ENCODE results near the gene ATR. TPM values are rescaled to one million over a fixed set of nuclear protein-coding genes. Genes with fewer than 3 reads are reported as not detected.
A peak's percentile ranks its signal among the peaks of the same experiment; 100 is the strongest.
"Not testable (repeated sequence)": the region's sequence is repeated elsewhere in the genome, so short reads cannot be mapped to it uniquely, and the experiment has no call there.

The ATR gene
- 10 to 100 TPM; 25.6 to 32.8 (median 29.8) TPM for polyA plus RNA-seq (ENCODE audit: insufficient read depth in 1 of 5, insufficient read length in 5 of 5, low replicate concordance in 1 of 5)
- long read RNA-seq, donor 1, partial matches to known transcripts = 7 of 7 reads
- long read RNA-seq, donor 1, other reads (novel, unspliced or antisense) = 0 of 7 reads
- long read RNA-seq, donor 2, full-length matches to known transcripts = 1 of 1 reads
- long read RNA-seq, donor 2, partial matches to known transcripts = 0 of 1 reads
- long read RNA-seq, donor 2, other reads (novel, unspliced or antisense) = 0 of 1 reads
- long read RNA-seq, donor 3, partial matches to known transcripts = 10 of 11 reads
- long read RNA-seq, donor 3, other reads (novel, unspliced or antisense) = 0 of 11 reads
- long read RNA-seq, donor 4, partial matches to known transcripts = 5 of 5 reads
- long read RNA-seq, donor 4, other reads (novel, unspliced or antisense) = 0 of 5 reads
- long read RNA-seq, donor 5, partial matches to known transcripts = 0 of 1 reads
- long read RNA-seq, donor 5, other reads (novel, unspliced or antisense) = 0 of 1 reads
- long read RNA-seq, donor 6, partial matches to known transcripts = 10 of 10 reads
- long read RNA-seq, donor 6, other reads (novel, unspliced or antisense) = 0 of 10 reads
- long read RNA-seq, donor 7 = 0 reads
- long read RNA-seq, donor 8 = 0 reads

- DNase-seq = peak; percentile 96 to 97
Observed at GRCh38 chr3:142578329-142579223, at the start of gene ATR. TSS of gene ATR (minus strand) at chr3:142578733. CDS start at chr3:142578704, 29 bp downstream.

GRCh38 chr3:142626971-142627370 is 48.4 kb upstream of the ATR start:
- DNase-seq = no peak

DNA sequence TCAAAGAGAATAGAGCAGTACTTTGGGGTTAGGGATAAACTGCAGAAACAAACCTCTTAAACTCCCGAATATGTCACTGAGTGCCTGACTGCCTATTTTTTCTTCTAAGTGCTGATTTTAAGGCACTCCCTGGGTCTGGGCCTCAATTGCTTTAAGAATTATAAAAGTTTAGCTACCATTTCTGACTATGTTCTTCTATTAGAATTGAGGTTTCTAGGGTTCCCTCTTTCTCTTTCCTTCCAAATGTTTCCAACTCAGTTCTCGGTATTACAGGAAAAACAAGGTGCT is 46.6 kb upstream of the ATR start:
- no peak for DNase-seq

- DNase-seq = peak in 1 of 2 donors; percentile 1
Observed at GRCh38 chr3:142624341-142625152, 46.0 kb upstream of the ATR start.

- no peak for DNase-seq
Observed at GRCh38 chr3:142623194-142623593, 44.7 kb upstream of the ATR start.

DNA sequence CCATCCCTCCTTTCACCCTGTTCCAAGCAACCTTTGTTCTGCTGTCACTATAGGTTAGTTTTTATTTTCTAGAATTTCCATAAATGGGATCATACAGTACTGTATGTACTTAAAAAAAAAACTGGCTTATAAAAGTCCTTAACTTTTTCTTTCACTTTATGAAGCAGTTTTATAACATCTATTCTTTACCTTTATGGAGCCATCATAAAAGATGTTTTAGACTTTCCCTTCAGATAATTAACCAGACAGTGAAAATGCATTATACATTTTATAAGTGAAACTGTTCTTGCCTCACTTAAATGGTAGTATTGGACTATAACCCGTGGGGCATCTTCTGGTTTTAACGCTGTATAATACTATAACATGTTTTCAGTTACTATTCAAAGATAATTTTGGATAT is 43.9 kb upstream of the ATR start:
- DNase-seq = no peak

GRCh38 chr3:142618917-142619461 is 40.5 kb upstream of the ATR start:
- no peak for DNase-seq

GRCh38 chr3:142615171-142615570 is 36.6 kb upstream of the ATR start:
- no peak for DNase-seq

DNA sequence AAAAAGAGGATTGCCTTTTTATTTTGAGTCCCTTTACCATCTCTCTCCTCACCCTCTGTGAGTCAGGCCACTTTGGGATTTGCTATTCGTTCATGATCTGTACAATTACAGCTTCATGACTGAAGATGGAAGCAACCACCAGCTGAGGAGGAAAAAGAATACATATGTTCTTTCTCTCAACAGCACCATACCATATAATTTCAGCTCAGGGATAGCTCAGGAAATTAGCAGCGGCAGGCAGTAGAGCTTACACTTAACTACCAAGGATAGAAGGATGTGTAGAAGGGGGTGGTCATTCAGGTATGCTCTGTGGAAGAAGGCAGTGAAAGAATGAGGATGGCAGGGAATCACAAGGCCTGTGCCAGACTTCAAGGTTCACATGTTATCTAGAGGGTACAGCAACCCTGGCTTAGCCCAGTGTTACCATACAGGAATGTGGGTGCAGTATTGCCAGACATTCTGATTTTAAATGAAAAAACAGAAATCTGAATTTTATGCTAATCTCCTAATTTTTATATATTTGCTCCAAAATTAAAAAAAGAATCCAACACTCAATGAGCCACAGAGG is 35.6 kb upstream of the ATR start:
- no peak for DNase-seq

- no peak for DNase-seq
Observed at GRCh38 chr3:142613491-142613890, 35.0 kb upstream of the ATR start.

- no peak for DNase-seq
Observed at GRCh38 chr3:142611206-142611605, 32.7 kb upstream of the ATR start.

DNA sequence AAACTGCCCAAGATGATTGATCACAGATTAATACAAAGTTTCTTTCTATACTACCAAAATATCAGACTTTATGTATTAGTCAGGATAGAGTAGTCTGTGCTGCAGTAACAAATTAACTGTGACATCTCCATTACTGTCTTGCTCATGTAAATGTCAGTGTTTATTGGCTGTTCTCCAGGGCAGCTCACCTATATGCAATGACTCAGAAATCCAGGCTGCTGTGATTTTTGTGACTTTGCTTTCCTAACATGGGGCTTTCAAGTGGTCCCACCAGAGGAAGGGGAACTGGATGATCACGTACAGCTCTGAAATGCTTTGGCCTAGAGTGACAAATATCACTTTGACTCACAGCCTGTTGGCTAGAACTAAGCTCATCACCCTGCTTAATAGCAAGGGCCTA is 30.6 kb upstream of the ATR start:
- DNase-seq = no peak

DNA sequence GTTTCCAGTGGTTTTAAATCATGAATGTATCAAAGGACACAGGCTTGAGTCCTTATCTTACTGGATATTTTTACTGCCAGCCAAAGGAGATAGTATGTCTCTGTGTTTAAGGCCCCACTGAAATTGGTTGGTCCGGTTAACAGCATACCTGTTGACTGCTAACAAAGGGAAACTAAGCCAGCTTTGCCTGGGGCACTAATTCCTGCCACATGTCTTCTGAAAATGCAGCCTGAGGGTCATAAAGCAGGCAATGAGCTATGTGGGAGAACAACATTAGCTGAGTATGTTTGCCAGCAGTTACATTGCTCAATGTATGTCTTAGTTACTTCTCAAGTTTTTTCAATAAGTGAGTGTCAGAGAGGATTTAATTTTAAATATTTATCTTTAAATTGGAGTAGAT is 30.1 kb upstream of the ATR start:
- DNase-seq = no peak

DNA sequence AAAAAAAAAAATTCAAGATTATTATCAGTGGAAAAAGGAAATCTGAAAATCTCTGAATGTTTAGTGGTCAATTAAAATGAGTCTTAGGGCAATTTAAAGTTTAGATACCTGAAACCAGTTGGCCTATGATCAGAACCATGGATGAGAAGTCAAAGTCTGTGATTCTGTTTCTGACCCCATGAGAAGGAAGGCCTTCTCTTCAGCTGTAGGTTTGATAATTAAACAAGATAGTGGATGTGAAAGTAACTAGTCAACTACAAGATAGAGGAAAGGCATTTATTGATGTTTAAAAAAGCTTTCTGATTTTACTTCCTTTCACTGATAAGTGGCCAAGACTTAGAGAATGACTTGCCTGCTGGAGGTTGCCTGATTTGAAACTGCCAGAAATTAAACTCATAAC is 26.4 kb upstream of the ATR start:
- no peak for DNase-seq

DNA sequence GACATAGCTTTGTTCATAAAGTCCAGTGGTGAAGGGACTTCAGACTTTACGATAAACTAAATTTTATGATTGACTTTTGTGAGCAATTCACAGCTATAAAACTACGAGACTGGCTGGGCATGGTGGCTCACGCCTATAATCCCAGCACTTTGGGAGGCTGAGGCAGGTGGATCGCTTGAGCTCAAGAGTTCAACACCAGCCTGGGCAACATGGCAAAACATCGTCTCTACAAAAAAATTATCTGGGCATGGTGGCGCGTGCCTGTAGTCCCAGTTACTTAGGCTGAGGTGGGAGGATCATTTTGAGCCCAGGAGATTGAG is 24.8 kb upstream of the ATR start:
- not testable (repeated sequence) for DNase-seq

- no peak for DNase-seq
Observed at GRCh38 chr3:142602619-142603385, 24.3 kb upstream of the ATR start.

GRCh38 chr3:142601713-142602112 is 23.2 kb upstream of the ATR start:
- no peak for DNase-seq

- no peak for DNase-seq
Observed at GRCh38 chr3:142597906-142598305, 19.4 kb upstream of the ATR start.

- no peak for DNase-seq
Observed at GRCh38 chr3:142596726-142597088, 18.2 kb upstream of the ATR start.

- peak; percentile 83 to 85 for DNase-seq
Observed at GRCh38 chr3:142595951-142596725, 17.6 kb upstream of the ATR start, which contains the start of gene PLS1. TSS of gene PLS1 (plus strand) at chr3:142596393. CDS start at chr3:142664238, 67,845 bp downstream.

Measured in right lung (tissue), 10 donors.